Gastroesophageal sphincter (tissue), 3 donors: ENCODE data around the gene GPBP1.

Experiments used
- CTCF ChIP-seq, 4 experiments: fragments of 200-600 bp in 2 of 4; fragments of 450-650 bp in 2 of 4; sonication (generic) in 1 of 4; IDR thresholded peaks; one replicate each; pipeline ENCODE4 v1.5.1; 2017 to 2019; ENCODE audit warnings: antibody characterized with exemption in 4 of 4, mild to moderate bottlenecking in 2 of 4, moderate library complexity in 2 of 4
- POLR2A ChIP-seq, 2 donors: fragments of 450-650 bp; IDR thresholded peaks; one replicate each; pipeline ENCODE4 v1.6.1; 2017; ENCODE audit warnings: antibody characterized with exemption in 2 of 2, mild to moderate bottlenecking in 2 of 2, moderate library complexity in 1 of 2

GRCh38 chr5:57276353-57276752 lies 102.5 kb downstream of the GPBP1 start:
- no peak for TF ChIP-seq CTCF (IDR thresholded peaks at IDR 0.05)
- TF ChIP-seq POLR2A (IDR thresholded peaks at IDR 0.05): no peak
